ENCODE measurements around the gene PRKCH. TPM values are rescaled to one million over a fixed set of nuclear protein-coding genes. Genes with fewer than 3 reads are reported as not detected.

The PRKCH gene
- total and polyA plus RNA-seq, 2 experiments from 2014 or later: 7.1 to 11.2 TPM

GRCh38 chr14:61399365-61399764 is 78.0 kb downstream of the PRKCH start:
- Histone ChIP-seq H3K4me2 (no peak overlapping the region), H3K79me2 (no peaks in the 10 kb centered on the region), H3K27me3 (no peaks in the 10 kb centered on the region), H3K36me3 (replicated peaks; ENCODE audit: insufficient read depth, low read depth) (no peaks in the 10 kb centered on the region), H3K4me1 (ENCODE audit: insufficient read depth) (no peaks in the 10 kb centered on the region), H3K27ac (no peak overlapping the region), H3K9me2 (replicated peaks; ENCODE audit: insufficient read depth) (no peaks in the 10 kb centered on the region), H2AFZ (no peak overlapping the region), H4K20me1 (ENCODE audit: insufficient read depth, poor library complexity, severe bottlenecking) (no peaks in the 10 kb centered on the region), H3K9me3 (ENCODE audit: low read depth) (no peaks in the 10 kb centered on the region), H3K4me3 (no peak overlapping the region)
- TF ChIP-seq EZH2 (IDR thresholded peaks at IDR 0.05; ENCODE audit: borderline replicate concordance) (no peak), EZH2phosphoT487 (IDR thresholded peaks at IDR 0.05; ENCODE audit: low read depth, severe bottlenecking, unreplicated experiment) (no peak), CTCF (IDR thresholded peaks at IDR 0.05; ENCODE audit: poor library complexity) (no peak)
- no peak for DNase-seq (ENCODE audit: low spot score)
- WGBS (ENCODE audit: low lambda C conversion rate, missing lambda C conversion rate): 79% methylated on average over 2 of the region's 2 CpGs

- no peaks in the 10 kb centered on the region for H3K36me3 ChIP-seq (replicated peaks; ENCODE audit: insufficient read depth, low read depth)
- H3K27ac ChIP-seq: no peak overlapping the region
- H3K4me2 ChIP-seq: no peak overlapping the region
- DNase-seq (ENCODE audit: low spot score): no peak
- H3K4me3 ChIP-seq: no peak overlapping the region
- WGBS (ENCODE audit: low lambda C conversion rate, missing lambda C conversion rate): 73% methylated on average over 2 of the region's 2 CpGs
- no peaks in the 10 kb centered on the region for H3K9me2 ChIP-seq (replicated peaks; ENCODE audit: insufficient read depth)
- H3K27me3 ChIP-seq: no peaks in the 10 kb centered on the region
- H3K79me2 ChIP-seq: no peaks in the 10 kb centered on the region
- TF ChIP-seq EZH2 (IDR thresholded peaks at IDR 0.05; ENCODE audit: borderline replicate concordance) (no peak), EZH2phosphoT487 (IDR thresholded peaks at IDR 0.05; ENCODE audit: low read depth, severe bottlenecking, unreplicated experiment) (no peak), CTCF (IDR thresholded peaks at IDR 0.05; ENCODE audit: poor library complexity) (no peak)
- H2AFZ ChIP-seq: no peak overlapping the region
- no peaks in the 10 kb centered on the region for H3K4me1 ChIP-seq (ENCODE audit: insufficient read depth)
- no peaks in the 10 kb centered on the region for H4K20me1 ChIP-seq (ENCODE audit: insufficient read depth, poor library complexity, severe bottlenecking)
- no peaks in the 10 kb centered on the region for H3K9me3 ChIP-seq (ENCODE audit: low read depth)
These were observed 80.1 kb downstream of the PRKCH start for GRCh38 chr14:61401461-61401860.

GRCh38 chr14:61403411-61403810 is 82.0 kb downstream of the PRKCH start:
- no peak overlapping the region for H3K4me2 ChIP-seq
- no peak overlapping the region for H3K4me3 ChIP-seq
- H3K9me2 ChIP-seq (replicated peaks; ENCODE audit: insufficient read depth): no peaks in the 10 kb centered on the region
- no peaks in the 10 kb centered on the region for H3K4me1 ChIP-seq (ENCODE audit: insufficient read depth)
- DNase-seq (ENCODE audit: low spot score): no peak
- no peaks in the 10 kb centered on the region for H3K27me3 ChIP-seq
- H3K79me2 ChIP-seq: no peaks in the 10 kb centered on the region
- H4K20me1 ChIP-seq (ENCODE audit: insufficient read depth, poor library complexity, severe bottlenecking): no peaks in the 10 kb centered on the region
- H3K27ac ChIP-seq: no peak overlapping the region
- 70% methylated on average over 2 of the region's 2 CpGs for WGBS (ENCODE audit: low lambda C conversion rate, missing lambda C conversion rate)
- no peak for TF ChIP-seq EZH2phosphoT487 (IDR thresholded peaks at IDR 0.05; ENCODE audit: low read depth, severe bottlenecking, unreplicated experiment)
- H3K9me3 ChIP-seq (ENCODE audit: low read depth): no peaks in the 10 kb centered on the region
- H2AFZ ChIP-seq: no peak overlapping the region
- H3K36me3 ChIP-seq (replicated peaks; ENCODE audit: insufficient read depth, low read depth): no peaks in the 10 kb centered on the region

- DNase-seq (ENCODE audit: low spot score): no peak
- no peak for TF ChIP-seq CTCF (IDR thresholded peaks at IDR 0.05; ENCODE audit: poor library complexity)
- no peak for TF ChIP-seq EZH2phosphoT487 (IDR thresholded peaks at IDR 0.05; ENCODE audit: low read depth, severe bottlenecking, unreplicated experiment)
- no peak for TF ChIP-seq EZH2 (IDR thresholded peaks at IDR 0.05; ENCODE audit: borderline replicate concordance)
- no peaks in the 10 kb centered on the region for H3K4me1 ChIP-seq (ENCODE audit: insufficient read depth)
- H3K27ac ChIP-seq: no peak overlapping the region
- no peaks in the 10 kb centered on the region for H3K9me3 ChIP-seq (ENCODE audit: low read depth)
- WGBS (ENCODE audit: low lambda C conversion rate, missing lambda C conversion rate): 100% methylated on average over 1 of the region's 1 CpG
- no peaks in the 10 kb centered on the region for H3K79me2 ChIP-seq
- no peak overlapping the region for H3K4me3 ChIP-seq
- H3K9me2 ChIP-seq (replicated peaks; ENCODE audit: insufficient read depth): no peaks in the 10 kb centered on the region
- no peak overlapping the region for H3K4me2 ChIP-seq
- H4K20me1 ChIP-seq (ENCODE audit: insufficient read depth, poor library complexity, severe bottlenecking): no peaks in the 10 kb centered on the region
- no peak overlapping the region for H2AFZ ChIP-seq
- no peaks in the 10 kb centered on the region for H3K36me3 ChIP-seq (replicated peaks; ENCODE audit: insufficient read depth, low read depth)
- H3K27me3 ChIP-seq: no peaks in the 10 kb centered on the region
These were observed 83.3 kb downstream of the PRKCH start for GRCh38 chr14:61404637-61405036.

All from hepatocyte (in vitro differentiated cells).